Dermis blood vessel endothelial cell (primary cell): Measurements from ENCODE around the gene CADM1. TPM values are rescaled to one million over a fixed set of nuclear protein-coding genes. Genes with fewer than 3 reads are reported as not detected.

ENCODE experiments used
- DNase-seq: peaks from one replicate; pipeline ENCODE4 v3.0.0; 2010
- total RNA-seq: library from RNA; depleted of rRNA; stranded (reverse); fragments of >200 nt; gene quantifications from 2 replicates; pipeline ENCODE4 v1.2.3, GENCODE V29; 2014

Gene CADM1
- total RNA-seq, 1 donor from 2014 or later, result 2.2 TPM

- DNase-seq, result no peak
These were observed 64.2 kb downstream of the CADM1 start for GRCh38 chr11:115439969-115440540.

- no peak for DNase-seq
These were observed 64.8 kb downstream of the CADM1 start for GRCh38 chr11:115439385-115439784.

GRCh38 chr11:115437902-115438575 lies 66.2 kb downstream of the CADM1 start:
- DNase-seq, result no peak

- no peak for DNase-seq
These were observed 73.9 kb downstream of the CADM1 start for GRCh38 chr11:115430345-115430744.

GRCh38 chr11:115428306-115428705 lies 75.9 kb downstream of the CADM1 start:
- no peak for DNase-seq

- no peak for DNase-seq
These were observed 78.4 kb downstream of the CADM1 start for GRCh38 chr11:115425816-115426215.

- no peak for DNase-seq
These were observed 79.0 kb downstream of the CADM1 start for GRCh38 chr11:115425250-115425649.

GRCh38 chr11:115423728-115424459 lies 80.3 kb downstream of the CADM1 start:
- no peak for DNase-seq

- no peak for DNase-seq
These were observed 82.1 kb downstream of the CADM1 start for GRCh38 chr11:115421992-115422689.

- DNase-seq, result no peak
These were observed 82.7 kb downstream of the CADM1 start for GRCh38 chr11:115421352-115421991.

GRCh38 chr11:115420505-115420904 lies 83.7 kb downstream of the CADM1 start:
- no peak for DNase-seq

GRCh38 chr11:115418626-115419025 lies 85.6 kb downstream of the CADM1 start:
- no peak for DNase-seq

- DNase-seq, result no peak
These were observed 86.1 kb downstream of the CADM1 start for GRCh38 chr11:115418081-115418480.

GRCh38 chr11:115411120-115411519 lies 93.1 kb downstream of the CADM1 start:
- no peak for DNase-seq

- peak; percentile 9 for DNase-seq
These were observed 94.5 kb downstream of the CADM1 start for GRCh38 chr11:115409691-115410220.

- DNase-seq, result no peak
These were observed 95.0 kb downstream of the CADM1 start for GRCh38 chr11:115409116-115409670.

GRCh38 chr11:115408036-115408921 lies 95.9 kb downstream of the CADM1 start:
- DNase-seq, result no peak

GRCh38 chr11:115407496-115407895 lies 96.7 kb downstream of the CADM1 start:
- no peak for DNase-seq

- no peak for DNase-seq
These were observed 97.8 kb downstream of the CADM1 start for GRCh38 chr11:115406404-115406803.

- DNase-seq, result no peak
These were observed 105.7 kb downstream of the CADM1 start for GRCh38 chr11:115398333-115399080.
